GM18951 (cell line): Measurements from ENCODE around the gene SMIM14.
"Not testable (repeated sequence)": the region's sequence is repeated elsewhere in the genome, so short reads cannot be mapped to it uniquely, and the experiment has no call there.

ENCODE experiments used
- POLR2A ChIP-seq: IDR thresholded peaks from 4 replicates; pipeline ENCODE4 v1.6.1; 2011; ENCODE audit warnings: mild to moderate bottlenecking; ENCODE audit not compliant: insufficient read length, insufficient read depth; ENCODE audit errors: extremely low read depth
- in situ Hi-C: fragments of 300-500 bp; cut with MboI; formaldehyde crosslinking; loops from one replicate; pipeline ENCODE4 v1.12.0; 2022; ENCODE audit warnings: low sequenced_read_pairs, mixed read lengths, inconsistent platforms; ENCODE audit not compliant: unreplicated experiment

The SMIM14 gene

DNA sequence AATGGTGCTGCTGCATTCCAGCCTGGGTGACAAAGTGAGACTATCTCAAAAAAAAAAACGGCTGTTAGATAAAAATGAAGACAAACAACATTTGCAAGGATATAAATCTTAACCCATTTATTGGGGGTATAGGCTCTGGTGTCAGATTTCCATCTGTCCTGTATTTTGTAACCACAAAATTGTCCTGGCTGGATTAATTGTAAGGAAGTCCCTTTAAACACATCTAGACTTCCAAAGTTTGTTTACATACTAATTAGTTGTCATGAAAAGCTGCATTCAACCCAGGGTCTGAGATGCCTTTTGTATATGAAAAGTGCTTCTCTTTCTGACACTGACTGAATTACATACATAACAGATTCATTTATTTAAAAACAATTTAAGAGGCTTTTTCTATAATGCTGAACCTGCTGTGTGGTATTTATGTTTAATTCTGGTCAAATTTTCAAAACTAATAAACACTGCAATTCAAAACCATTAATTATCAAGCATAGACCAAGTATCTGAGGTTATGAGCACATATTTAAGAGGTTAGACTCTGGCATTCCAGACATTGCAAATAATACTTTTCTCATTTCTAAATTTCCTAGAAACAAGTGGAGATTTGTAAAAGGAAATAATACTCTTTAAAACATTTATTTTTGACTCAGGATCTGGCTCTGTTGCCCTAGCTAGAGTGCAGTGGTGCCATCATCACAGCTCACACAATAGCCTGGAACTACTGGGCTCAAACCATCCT, 93.9 kb downstream of the SMIM14 start:
- no peak for TF ChIP-seq POLR2A
- in situ Hi-C loops: no loop called here

DNA sequence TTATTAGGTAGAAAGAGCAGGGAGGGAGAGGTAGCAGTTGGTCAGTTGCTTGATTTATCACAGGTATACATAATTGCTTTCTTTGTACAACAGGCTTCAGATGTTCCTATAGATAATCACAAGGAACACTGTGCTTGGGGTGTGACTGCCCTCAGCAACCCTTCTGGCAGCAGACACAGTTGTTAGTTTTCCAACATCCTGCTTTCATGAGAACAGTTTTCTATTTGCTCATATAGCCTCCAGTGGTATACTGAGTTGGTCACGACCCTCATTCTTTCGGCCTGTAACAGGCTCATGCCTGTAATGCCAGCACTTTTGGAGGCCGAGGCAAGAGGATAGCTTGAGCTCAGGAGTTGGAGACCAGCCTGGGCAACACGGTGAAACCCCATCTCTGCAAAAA, 94.6 kb downstream of the SMIM14 start:
- in situ Hi-C loops: not testable (repeated sequence)

DNA sequence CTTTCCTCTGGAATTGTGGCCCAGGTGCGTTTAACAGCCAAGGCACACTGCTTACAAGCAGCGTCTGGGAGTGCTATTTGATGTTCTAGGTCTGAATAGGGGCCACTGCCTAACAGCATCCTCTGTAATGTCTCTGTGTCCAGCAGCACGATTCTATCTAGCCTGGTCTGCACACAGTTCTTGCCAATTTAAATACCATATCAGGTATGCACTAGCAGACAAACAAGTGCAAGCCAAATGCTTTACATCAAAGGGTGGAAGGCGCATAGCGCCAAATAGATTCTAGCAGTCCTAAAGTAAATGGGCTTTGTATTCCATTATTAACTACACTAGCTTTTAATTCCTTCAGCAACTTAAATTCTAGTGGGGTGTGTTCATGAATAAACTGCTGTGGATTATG, 95.6 kb downstream of the SMIM14 start:
- in situ Hi-C loops: no loop called here
- TF ChIP-seq POLR2A: no peak

DNA sequence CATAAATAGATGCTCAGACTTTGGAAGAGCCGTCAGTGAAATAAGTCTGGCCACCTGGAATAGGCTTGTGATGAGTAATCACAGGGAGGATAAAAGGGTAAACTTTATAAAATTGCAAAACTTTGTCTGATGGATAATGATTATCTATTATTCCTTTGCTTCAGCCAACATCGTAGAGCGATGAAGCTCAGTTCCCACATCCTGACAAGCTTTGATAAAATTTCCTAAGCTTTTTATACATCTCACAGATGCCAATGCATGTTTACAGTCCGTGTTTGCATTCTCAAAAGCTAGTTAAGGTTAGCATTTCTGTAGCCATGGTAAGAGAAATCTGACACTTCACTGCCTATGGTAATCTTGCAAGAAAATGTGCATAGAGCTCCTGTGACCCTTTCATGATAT, 96.1 kb downstream of the SMIM14 start:
- TF ChIP-seq POLR2A: no peak
- in situ Hi-C loops: no loop called here

DNA sequence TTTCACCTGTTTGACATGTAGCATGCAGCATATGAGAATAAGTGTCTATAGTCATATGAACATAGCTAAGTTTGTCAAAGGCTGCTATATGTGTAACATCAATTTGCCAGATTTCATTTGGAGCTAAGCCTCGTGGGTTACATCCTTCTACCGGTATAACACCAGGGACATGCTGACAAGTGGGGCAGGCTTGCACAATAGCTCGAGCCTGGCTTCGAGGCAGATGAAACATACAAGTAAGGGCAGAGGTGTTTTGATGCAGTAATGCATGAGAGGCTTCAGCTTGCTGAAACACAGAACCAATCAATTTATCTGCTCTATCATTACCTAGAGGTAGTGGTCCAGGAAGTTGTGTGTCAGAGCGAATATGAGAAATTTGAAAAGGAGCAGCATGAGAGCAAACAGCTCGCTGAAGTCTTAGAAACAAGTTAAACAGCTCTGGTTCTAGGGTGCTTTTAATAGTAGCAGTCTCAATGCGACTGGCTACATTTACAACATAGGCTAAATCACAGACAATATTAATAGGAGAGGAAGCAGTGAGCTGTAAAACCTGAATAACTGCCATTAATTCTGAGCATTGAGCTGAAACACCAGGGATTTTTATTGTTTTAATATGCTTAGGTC, 96.6 kb downstream of the SMIM14 start:
- no peak for TF ChIP-seq POLR2A
- in situ Hi-C loops: no loop called here

DNA sequence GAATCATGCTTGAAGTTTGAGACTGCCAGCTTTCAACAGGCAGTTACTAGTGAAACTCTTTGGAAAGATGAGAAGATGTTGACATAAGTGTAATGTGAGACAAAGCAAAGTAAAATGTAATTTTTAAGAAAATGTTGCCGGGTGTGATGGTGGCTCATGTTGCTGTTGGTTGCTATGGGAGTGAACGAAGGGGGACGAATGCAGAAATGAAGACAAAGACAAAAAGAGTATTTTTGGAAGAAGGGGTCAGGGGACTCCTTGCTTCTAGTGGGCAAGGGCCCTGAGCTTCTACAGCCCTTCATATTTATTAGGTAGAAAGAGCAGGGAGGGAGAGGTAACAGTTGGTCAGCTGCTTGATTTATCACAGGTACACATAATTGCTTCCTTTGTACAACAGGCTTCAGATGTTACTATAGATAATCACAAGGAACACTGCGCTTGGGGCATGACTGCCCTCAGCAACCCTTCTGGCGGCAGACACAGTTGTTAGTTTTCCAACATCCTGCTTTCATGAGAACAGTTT, 99.5 kb downstream of the SMIM14 start:
- in situ Hi-C loops: no loop called here
- no peak for TF ChIP-seq POLR2A

DNA sequence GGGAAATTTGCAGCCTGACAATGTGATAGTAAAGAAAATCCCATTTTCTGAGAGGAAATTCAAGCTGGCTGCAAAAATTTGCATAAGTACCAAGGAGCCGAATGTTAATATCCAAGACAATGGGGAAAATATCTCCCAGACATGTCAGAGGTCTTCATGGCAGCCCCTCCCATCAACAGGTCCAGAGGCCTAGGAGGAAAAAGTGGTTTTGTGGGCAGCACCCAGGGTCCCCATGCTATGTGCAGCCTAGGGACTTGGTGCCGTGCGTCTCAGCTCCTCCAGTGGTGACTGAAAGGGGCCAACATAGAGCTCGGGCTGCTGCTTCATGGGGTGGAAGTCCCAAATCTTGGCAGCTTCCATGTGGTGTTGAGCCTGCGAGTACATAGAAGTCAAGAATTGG, 105.1 kb downstream of the SMIM14 start:
- TF ChIP-seq POLR2A: no peak
- in situ Hi-C loops: no loop called here

DNA sequence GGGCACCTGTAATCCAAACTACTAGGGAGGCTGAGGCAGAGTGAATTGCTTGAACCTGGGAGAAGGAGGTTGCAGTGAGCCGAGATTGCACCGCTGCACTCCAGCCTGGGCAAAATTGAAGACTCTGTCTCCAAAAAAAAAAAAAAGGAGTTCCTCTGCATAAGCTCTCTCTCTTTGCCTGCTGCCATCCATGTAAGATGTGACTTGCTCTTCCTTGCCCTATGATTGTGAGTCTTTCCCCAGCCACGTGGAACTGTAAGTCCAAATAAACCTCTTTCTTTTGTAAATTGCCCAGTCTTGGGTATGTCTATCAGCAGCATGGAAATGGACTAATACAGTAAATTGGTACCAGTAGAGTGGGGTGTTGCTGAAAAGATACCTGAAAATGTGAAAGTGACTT, 106.4 kb downstream of the SMIM14 start:
- in situ Hi-C loops: not testable (repeated sequence)

DNA sequence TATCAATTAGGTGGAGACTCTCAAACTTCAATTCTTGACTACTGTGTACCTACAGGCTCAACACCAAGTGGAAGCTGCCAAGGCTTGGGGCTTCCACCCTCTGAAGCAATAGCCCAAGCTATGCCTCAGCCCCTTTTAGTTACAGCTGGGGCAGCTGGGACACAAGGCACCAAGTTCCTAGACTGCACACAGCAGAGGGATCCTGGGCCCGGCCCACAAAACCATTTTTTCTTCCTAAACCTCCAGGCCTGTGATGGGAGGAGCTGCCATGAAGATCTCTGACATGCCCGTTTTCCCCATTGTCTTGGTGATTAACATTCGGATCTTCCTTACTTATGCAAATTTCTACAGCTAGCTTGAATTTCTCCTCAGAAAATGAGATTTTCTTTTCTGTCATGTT, 108.0 kb downstream of the SMIM14 start:
- no peak for TF ChIP-seq POLR2A
- in situ Hi-C loops: no loop called here

DNA sequence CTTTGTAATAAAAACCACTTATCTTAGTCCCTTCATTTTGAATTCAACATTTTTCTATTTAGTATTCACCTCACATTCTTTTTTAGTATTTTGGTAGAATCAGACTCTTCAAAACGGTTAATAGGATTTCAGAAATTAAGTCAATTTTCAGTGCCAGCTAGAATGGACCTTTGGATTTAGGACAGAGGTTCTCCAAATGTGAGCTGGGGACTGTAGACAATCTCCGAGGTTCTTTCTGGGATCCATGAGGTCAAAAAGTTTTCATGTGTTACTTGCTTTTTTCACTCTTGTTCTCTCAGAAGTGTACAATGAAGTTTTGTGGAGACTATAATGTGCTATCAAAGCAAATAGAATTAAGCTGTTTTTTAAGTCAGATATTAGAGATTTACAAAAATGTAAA, 109.1 kb downstream of the SMIM14 start:
- in situ Hi-C loops: no loop called here
- TF ChIP-seq POLR2A: no peak

DNA sequence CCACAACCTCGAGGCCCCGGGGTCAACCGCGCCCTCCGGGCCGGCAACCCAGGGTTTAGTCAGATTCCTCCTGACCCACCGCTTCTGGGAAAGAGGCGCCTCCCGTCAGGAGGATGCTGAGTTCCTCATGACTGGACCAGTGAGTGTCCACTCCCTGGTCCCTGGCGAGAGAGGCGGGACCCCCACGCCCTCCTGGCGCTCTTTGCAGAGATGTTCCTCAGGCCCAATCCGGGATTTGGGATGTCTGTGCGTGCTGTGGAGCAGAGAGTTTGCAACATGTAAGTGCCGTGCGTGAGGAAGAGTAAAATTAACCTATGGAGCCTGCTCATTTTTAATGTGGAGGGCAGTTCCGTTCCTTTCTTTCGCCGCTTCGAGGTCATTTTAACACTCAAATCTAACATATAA, 110.6 kb downstream of the SMIM14 start:
- in situ Hi-C loops: no loop called here
- no peak for TF ChIP-seq POLR2A

DNA sequence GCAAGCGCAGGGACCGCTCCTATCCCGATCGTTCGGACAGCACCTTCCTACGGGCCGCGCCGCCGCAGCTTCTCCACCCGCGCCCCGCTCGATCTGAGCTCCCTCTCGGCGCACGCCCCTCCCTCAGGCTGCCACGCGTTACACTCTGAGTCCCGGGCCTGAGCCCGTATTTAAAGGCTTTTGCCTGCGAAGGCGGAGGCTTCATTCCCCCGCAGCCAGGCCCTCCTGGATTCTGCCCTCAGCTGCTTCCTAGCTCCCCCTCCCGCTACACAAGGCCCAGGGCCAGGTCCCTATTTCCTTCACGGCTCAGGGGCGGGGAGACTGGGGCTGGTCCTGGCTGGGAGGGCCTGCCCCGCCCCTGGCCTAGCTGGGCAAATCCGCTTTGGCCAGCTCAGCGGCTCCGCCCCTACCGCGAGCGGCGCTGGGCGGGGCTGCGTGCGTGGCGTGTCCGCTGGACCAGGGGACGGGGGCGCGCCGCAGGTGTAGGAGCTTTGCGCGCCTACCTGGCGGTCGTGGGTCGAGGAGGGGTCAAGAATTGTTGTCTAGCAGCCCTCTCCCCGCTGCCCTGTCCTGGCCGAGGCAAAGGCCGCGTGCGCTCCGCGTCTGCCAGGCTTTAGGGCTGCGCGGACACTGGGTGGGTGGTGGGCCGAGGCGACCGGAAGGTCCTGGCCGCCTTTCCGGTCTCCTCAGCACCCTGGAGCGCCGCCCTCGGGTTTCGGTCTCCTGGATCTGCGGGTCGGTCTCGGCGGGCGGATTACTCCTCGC, 111.2 kb downstream of the SMIM14 start, which contains the start of gene UGDH:
TSS of gene UGDH (minus strand) at position 144 of the 765 bp plus-strand sequence. CDS start 5,927 bp downstream, outside the sequence.
- in situ Hi-C loops: no loop called here
- peak; percentile 77 for TF ChIP-seq POLR2A

DNA sequence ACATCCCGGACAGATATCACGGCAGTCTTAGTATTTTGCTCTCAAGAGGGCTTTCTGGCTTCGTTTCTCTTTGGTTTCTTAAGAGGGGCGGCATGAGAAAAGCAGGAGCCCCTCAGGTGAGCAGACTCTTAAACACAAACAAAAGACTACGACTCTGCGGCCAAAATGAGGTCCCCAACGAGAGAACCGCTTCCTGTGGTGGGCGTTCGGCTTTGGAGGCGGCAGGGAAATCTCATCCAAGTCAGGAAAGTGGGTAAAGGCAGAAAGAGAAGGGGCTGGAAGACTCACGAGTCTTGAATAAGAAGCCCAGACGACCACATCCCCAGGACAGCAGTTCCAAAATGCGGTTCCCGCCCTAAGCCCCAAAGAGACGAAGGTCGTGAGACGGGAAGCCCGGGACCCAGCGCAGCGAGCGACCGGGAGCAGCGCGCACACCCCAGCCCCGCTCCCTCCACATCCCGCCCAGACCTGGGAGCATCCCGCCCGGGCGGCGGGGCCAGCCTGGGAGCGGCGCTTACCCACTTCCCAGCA, 111.8 kb downstream of the SMIM14 start:
- in situ Hi-C loops: no loop called here
- TF ChIP-seq POLR2A: no peak
